Skin of body (tissue), 2 donors: ENCODE results near the gene SNX1. TPM values are rescaled to one million over a fixed set of nuclear protein-coding genes. Genes with fewer than 3 reads are reported as not detected.
"Not testable (repeated sequence)": the region's sequence is repeated elsewhere in the genome, so short reads cannot be mapped to it uniquely, and the experiment has no call there.

Source experiments
- DNase-seq: peaks from one replicate; lab custom pipeline; 2025; lab: John Stamatoyannopoulos, UW
- total RNA-seq: library from RNA; depleted of rRNA; stranded (reverse); fragments of >200 nt; gene quantifications from one replicate; pipeline ENCODE4 v1.2.3, GENCODE V29; 2014

Gene SNX1
- total RNA-seq, 1 donor from 2014 or later = 58.2 TPM

DNA sequence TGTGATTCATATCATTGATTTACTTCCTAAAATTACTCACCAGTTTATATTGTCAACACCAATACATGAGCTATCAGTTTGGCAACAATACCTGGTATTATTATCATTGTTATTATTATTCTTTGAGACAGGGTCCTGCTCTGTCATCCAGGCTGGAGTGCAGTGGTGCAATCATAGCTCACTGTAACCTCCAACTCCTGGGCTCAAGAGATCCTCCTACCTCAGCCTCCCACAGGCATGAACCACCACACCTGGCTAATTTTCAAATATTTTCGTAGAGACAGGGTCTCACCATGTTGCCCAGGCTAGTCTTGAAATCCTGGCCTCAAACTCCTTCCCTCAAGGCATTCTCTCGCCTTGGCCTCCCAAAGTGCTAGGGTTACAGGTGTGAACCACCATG lies 22.3 kb upstream of the SNX1 start:
- DNase-seq = not testable (repeated sequence)

- no peak for DNase-seq
These were observed 13.0 kb upstream of the SNX1 start for GRCh38 chr15:64082757-64083156.

DNA sequence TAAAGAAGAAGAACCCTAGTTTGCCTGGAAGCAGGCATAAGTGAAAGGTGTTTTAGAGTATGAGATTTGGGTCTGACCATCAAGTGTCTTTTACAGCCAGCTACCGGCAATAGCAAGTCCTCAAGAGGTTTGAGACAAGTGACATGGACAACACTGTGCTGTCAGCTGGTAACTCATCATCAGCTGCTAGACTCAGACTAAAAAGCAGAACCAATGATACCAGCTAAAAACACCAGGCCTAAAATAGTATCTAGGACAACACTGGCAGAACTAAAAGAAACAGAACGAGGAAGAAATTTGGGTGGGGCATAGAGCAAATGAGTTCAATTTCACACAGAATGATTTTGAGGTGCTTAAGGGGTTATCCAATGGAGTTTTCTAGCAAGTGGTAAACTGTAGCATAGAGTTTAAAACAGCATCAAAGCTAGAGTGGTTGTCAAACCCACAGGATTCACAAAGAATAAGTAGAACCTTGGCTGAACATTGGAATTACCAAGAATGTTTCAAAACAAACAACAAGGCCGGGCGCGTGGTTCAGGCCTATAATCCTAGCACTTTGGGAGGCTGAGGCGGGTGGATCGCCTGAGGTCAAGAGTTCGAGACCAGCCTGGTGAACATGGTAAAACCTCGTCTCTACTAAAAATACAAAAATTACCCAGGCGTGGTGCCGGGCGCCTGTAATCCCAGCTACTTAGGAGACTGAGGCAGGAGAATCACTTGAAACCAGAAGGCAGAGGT lies 6.1 kb upstream of the SNX1 start:
- no peak for DNase-seq

- no peak for DNase-seq
These were observed 5.3 kb upstream of the SNX1 start for GRCh38 chr15:64090527-64090926.

DNA sequence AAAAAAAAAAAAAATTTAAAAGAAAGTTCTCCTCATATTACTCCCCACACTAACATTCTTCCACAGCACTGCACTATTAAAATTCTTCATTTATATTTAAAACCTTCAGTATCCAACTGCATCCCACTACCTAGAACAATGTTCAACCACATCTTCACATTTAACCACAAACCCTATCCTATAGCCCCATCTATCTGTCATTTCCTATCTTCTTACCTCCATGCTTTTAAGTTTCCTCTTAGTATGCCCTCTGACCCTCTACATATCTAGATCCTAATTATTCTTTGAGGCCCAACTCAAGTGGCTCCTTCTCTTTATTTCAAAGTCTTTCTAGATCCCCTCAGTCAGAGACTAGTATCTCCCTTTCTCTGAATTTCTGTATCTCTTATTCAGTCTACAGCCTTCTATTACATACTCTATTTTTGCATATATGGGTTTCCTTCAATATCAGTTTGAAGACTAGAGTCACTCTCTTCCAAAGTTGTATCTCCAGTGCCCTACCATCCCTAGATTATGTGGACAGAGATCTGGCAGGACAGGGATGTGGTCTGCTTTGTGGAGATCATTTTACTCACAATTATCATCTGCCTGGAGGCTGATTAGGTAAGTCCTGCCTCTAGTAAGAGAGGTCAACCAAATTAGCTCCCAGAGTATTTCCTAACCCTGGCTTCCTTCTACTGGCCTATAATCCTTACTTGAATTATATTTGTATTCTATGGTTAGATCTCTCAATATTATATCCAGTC lies 3.5 kb upstream of the SNX1 start:
- no peak for DNase-seq

- peak; percentile 50 for DNase-seq
These were observed 2.7 kb upstream of the SNX1 start for GRCh38 chr15:64092864-64093626.

GRCh38 chr15:64093627-64094417 lies 2.0 kb upstream of the SNX1 start, which contains the start of gene CIAO2A:
CIAO2A (minus strand) TSS chr15:64093838; CDS start chr15:64093768, 70 bp downstream.
- peak; percentile 99 for DNase-seq

- no peak for DNase-seq
These were observed 369 bp upstream of the SNX1 start for GRCh38 chr15:64095431-64095794.

DNA sequence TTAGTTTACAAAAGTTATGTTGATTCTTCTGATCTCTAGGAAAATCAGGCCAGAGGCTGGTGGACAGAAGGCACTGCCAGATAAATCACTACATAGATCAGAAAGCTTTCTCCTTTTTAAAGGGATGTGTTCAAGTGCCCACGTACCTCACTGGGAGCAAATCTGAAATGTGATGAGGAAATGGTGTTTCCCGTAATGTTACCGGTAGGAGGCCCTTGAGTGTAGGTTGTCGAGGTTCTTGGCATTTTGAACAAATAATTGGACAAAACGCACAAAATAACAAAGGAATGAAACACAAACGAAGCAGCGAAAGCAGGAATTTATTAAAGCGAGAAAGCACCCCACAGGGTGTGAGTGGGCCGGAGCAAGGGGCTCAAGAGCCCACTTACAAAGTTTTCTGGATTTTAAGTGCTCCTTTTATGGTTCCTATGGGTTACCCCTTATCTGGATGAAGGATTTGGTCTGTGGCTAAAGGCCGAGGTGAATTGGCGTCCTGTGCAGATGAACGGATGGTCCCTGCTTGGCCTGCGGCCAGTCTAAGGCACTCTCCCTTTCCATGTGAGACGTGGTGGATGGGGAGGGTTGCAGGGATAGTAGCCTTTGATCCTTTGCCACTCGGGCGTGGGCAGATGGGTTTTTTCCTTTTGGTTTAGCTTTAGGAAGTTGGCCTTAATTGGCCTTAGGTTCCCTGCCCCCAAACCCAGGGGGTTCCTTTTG lies 1.0 kb downstream of the SNX1 start:
- DNase-seq = peak; percentile 19

DNA sequence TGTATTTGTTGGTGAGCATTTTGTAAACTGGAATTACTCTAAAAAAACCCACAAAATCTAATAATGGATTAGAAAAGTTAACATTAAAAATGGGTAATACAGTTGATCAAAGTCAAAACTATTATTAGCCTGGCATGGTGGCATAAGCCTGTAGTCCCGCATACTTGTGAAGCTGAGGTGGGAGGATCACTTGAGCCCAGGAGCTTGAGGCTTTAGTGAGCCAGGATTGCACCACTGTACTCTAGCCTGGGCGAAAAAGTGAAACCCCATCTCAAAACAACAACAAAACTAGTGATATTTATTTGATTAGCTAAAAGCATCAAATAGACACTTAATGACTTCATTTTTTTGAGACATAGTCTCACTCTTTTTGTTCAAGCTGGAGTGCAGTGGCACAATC lies 3.6 kb downstream of the SNX1 start:
- DNase-seq = no peak

- no peak for DNase-seq
These were observed 5.2 kb downstream of the SNX1 start for GRCh38 chr15:64100958-64101357.

DNA sequence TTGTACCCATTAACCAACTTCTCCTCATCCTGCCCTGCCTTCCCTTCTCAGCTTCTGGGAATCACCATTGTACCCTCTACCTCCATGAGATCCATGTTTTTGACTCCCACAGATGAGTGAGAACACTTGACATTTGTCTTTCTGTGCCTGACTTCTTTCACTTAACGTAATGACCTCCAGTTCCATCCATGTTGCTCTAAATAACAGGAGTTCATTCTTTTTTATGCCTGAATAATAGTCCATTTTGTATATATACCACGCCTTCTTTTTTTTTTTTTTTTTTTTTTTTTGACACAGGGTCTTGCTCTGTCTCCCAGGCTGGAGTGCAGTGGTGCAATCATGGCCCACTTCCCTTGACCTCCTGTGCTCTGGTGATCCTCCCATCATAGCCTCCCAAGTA lies 6.7 kb downstream of the SNX1 start:
- DNase-seq = no peak

- peak; percentile 12 for DNase-seq
These were observed 9.4 kb downstream of the SNX1 start for GRCh38 chr15:64105113-64105704.

DNA sequence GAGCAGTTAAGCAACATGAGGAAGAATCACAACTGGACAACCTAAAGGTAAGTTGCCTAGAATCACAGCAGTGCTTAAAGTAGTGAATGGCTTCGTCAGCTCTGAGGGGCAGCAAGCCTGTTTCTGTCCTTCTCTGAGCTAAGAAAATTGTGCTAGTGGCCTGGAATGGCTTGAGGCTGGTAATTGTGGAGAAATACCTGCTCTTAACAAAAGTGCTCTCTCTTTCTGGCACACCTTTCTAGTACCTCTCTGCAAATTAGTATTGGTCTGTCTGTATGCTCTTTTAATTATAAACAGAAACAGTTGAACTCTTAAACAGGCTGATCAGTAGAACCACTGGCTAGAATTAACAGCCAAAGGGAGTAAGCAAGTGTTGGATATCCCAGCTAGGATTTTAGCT lies 11.6 kb downstream of the SNX1 start:
- DNase-seq = no peak

- not testable (repeated sequence) for DNase-seq
These were observed 14.4 kb downstream of the SNX1 start for GRCh38 chr15:64110108-64110701.

DNA sequence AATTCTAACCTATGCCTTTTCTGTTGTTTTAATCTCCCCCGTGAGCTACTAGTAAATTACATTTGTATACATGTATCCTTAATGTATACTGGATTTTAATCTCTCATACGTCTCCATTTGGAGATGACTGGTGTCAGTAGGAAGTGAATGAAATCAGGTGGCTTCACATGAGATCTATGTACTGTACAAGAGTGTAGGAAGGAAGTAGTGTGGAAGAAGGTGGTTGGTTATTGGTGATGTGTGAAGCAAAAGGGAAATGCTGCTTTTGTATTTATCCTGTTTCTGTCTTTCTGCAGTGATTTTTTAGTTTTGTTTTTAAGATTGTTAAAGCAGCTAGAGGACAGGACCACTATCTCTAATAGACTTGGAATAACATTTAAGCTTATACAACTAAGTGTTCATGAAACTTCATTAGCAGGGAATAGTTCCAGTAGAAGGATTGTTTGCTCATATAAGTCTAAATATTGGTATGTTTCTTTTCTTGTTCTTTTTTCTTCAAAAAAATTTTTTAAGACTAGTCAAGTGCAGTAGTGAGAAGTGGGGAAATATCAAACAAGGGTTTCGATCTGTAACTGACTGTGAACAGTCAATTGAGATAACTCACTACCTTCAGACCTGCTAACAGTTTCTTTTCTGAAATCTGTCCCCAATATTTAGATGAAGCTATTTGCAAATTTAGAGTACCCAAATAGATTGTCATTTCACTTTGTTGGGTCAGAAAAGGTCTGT lies 15.3 kb downstream of the SNX1 start:
- DNase-seq = no peak

- DNase-seq = no peak
These were observed 15.9 kb downstream of the SNX1 start for GRCh38 chr15:64111679-64112050.

- DNase-seq = no peak
These were observed 16.4 kb downstream of the SNX1 start for GRCh38 chr15:64112073-64112772.

- no peak for DNase-seq
These were observed 17.1 kb downstream of the SNX1 start for GRCh38 chr15:64112904-64113303.
